Measurements from ENCODE around the gene SLC12A5. TPM values are rescaled to one million over a fixed set of nuclear protein-coding genes. Genes with fewer than 3 reads are reported as not detected.
A peak's percentile ranks its signal among the peaks of the same experiment; 100 is the strongest.
"Not testable (repeated sequence)": the region's sequence is repeated elsewhere in the genome, so short reads cannot be mapped to it uniquely, and the experiment has no call there.

The SLC12A5 gene
- polyA plus RNA-seq, 1 donor = 1.3 TPM

DNA sequence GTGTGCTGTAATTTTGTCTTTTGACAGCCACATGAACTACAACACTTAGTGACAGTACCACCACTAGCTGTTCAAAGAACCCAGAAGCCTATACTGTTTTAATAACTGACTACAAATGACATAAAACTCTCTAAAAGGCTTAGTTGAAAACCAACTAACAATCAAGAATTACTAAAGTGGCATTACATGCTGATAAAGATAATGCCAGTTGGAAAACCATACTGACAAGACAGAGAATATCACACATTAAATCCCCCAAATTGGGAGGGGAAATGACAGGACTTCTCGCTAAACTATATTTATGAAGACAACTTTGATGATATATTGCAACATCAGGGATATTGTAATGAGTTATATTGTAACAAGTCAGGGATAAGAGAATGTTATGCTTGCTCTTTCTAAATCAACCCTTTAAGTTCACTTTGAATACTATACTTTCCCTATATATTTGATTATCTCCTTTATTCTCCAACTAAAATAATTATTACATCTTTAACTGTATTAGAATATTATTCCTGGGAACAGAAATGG lies 54.6 kb downstream of the SLC12A5 start:
- no peak for DNase-seq

- DNase-seq = no peak
Observed at GRCh38 chr20:46084805-46085178, 55.8 kb downstream of the SLC12A5 start.

DNA sequence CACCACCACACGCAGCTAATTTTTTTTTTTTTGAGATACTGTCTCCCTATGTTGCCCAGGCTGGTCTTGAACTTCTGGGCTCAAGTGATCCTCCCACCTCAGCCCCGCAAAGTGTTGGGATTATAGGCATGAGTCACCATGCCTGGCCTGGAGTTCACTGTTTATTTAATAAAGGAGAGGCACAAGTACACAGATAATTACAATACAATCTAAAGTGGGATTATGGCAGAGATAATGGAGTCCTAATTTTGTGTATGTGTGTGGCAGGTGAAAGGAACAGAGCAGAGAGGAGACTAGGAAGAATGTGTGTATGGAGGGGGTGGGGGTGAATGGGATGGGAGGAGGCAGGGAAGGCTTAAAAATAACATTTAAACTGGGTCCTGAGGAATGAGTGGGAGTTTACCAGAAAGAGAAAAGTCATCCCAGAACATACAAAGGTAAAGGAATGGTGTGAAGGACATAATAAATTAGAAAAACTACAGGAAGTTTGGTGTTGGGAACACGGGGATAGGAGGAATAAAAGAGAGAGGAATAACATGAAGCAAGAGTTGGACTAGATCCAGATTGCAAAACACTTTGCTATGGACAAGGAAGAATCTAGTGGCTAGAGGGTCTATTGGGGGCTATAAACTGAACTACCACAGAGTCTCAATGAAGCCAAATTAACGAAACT lies 56.3 kb downstream of the SLC12A5 start:
- no peak for DNase-seq

GRCh38 chr20:46087161-46087560 lies 58.1 kb downstream of the SLC12A5 start:
- DNase-seq = no peak

DNA sequence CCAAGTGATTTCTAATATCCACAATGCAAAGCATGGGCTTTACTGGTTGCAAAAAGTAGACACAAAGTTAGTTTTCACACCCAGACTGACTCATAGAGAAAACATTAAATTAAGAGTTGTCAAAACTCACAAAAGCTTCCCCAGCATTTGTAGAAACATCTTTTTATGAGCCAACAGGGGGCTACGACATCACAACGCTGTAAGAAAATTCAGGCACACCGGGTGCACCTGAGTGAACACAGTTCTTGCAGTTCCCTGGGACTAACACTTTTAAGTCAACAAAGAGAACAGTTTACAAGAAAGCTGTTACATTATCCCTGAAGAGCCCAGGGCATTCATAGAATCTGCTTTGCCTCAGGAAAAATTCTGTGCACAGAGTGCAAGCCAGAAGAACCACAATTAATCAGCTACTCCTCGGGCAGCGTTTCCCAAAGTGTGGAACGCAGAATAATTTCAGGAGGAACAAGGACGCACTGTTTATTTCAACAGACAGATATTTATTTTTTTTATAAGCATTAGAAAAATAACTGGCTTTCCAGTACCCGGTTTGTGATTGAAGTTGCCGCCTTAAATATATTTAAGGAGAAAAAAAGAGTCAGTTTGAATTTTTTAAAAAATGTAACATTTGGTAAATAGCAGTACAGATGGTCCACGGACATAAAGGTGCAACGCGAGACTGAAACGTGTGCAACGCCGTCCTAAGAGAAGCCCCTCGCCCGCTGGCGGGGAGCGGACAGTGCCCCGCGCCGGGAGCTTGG lies 59.6 kb downstream of the SLC12A5 start:
- no peak for DNase-seq

DNA sequence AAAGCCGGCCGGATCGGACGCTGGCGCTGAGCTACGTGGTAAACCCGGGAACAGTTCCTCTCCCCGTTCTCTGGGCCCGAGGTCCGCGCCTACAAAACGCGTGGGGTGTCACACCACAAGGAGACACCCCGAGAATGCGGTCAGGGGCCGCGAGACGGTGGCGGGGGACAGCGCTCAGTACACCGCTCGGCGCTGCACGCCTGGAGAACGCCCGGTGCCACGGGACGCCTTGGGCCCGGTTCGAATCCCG lies 60.1 kb downstream of the SLC12A5 start:
- no peak for DNase-seq

- peak; percentile 97 for DNase-seq
Observed at GRCh38 chr20:46089417-46090388, 60.7 kb downstream of the SLC12A5 start, which contains the start of gene NCOA5. TSS of gene NCOA5 (minus strand) at chr20:46089962. CDS start at chr20:46079424, 10,538 bp downstream.

- DNase-seq = not testable (repeated sequence)
Observed at GRCh38 chr20:46091622-46092535, 62.9 kb downstream of the SLC12A5 start.

DNA sequence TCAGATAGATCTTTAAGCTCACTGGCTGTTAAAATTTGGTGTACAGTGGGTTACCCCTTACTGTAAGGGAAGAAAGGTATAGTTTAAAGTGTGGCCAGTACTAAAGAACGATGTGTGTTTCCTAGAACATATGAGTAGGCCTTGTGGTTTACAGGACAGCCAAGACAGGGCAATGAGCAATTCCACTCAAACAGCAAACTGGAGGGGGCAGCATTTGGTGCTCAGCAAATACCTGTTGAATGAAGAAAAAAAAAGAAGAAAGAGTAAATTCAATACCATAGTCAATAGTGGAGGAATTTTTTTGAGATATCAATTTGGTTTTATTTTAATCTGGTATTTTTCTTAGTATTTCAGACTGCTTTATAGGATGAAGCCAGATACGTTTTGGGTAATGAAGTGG lies 64.5 kb downstream of the SLC12A5 start:
- DNase-seq = no peak

DNA sequence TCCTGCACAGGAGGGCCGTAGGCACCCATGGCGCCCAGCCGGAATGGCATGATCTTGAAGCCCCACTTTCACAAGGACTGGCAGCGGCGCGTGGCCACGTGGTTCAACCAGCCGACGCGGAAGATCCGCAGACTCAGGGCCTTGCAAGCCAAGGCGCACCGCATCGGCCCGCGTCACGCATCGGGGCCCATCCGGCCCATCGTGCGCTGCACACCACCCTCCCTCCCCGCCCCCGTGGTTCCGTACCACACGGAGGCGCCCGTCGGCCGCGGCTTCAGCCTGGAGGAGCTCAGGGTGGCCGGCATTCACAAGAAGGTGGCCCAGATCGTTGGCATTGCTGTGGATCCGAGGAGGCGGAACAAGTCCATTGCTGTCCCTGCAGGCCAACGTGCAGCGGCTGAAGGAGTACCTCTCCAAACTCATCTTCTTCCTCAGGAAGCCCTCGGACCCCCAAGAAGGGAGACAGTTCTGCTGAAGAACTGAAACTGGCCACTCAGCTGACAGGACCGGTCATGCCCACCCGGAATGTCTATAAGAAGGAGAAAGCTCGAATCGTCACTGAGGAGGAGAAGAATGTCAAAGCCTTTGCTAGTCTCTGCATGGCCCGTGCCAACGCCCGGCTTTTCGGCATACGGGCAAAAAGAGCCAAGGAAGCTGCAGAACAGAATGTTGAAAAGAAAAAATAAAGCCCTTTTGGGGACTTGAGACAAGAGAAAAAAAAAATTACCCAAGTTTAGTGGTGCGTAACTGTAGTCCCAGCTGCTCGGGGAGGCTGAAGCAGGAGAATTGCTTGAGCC lies 70.7 kb downstream of the SLC12A5 start:
- no peak for DNase-seq

DNA sequence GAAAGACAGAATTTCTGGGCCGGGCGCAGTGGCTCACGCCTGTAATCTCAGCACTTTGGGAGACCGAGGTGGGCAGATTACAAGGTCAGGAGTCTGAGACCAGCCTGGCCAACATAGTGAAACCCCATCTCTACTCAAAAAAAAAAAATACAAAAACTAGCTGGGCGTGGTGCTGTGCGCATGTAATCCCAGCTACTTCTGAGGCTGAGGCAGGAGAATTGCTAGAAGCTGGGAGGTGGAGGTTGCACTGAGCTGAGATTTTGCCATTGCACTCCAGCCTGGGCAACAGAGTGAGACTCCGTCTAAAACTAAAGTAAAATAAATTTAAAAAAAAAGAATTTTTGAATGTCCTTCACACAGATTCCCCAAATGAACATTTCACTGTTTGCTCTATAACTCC lies 71.4 kb downstream of the SLC12A5 start:
- not testable (repeated sequence) for DNase-seq

DNA sequence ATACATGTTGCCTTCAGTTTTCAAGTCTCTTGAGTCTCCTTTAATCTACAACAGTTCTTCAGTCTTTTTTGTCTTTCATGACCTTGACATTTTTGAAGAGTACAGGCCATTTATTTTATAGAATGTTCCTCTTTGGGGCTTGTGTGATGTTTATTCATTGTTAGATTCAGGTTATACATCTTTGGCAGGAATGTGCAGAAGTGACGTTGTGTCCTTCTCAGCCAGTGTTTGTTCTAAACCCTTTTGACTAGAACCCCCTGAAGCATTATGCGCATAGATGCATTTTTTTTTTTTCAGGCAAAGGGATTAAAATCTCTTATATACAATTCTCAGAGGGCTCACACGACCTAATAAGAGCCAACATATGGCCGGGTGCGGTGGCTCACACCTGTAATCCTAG lies 72.0 kb downstream of the SLC12A5 start:
- no peak for DNase-seq

GRCh38 chr20:46101957-46102356 lies 72.9 kb downstream of the SLC12A5 start:
- DNase-seq = no peak

DNA sequence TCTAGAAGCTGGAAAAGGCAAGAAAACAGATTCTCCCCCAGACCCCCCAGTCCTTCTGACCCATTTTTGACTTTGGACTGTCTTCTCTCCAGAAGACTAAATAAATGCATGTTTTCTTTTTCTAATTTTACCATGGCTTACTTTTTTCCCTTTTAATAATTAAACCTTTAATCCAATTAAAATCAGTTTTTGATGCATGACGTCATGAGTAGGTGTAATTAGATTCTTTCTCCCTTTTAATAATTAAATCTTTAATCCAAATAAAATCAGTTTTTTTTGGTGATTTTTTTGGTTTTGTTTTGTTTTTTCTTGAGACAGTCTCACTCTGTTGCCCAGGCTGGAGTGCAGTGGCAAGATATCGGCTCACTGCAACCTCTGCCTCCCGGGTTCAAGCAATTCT lies 73.9 kb downstream of the SLC12A5 start:
- DNase-seq = no peak

GRCh38 chr20:46104262-46104661 lies 75.2 kb downstream of the SLC12A5 start:
- no peak for DNase-seq

GRCh38 chr20:46107061-46107460 lies 78.0 kb downstream of the SLC12A5 start:
- DNase-seq = no peak

DNA sequence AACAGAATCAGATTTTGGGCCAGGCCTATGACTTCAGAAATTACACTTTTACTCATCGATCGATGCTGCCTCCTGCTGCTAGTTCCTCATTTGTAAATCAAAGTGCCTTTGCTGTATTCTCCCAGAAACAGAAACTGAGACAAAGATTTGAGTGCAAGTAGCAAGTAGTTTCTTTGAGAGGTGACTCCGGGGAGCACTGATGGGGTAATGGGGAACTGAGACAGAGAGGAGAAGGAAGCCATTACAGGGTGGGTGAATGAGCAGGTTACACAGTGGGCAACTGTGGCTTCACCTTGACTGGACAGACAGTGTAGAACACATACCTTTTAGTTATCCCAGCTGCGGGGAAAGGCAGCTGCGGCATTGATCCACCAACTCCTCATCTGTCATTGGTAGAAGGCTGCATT lies 79.4 kb downstream of the SLC12A5 start:
- no peak for DNase-seq

GRCh38 chr20:46108976-46109375 lies 80.0 kb downstream of the SLC12A5 start:
- DNase-seq = no peak

All from hindlimb muscle (tissue), 1 donor.